ENCODE measurements around the gene GNA14.

The GNA14 gene

GRCh38 chr9:77562019-77562748 is 85.9 kb downstream of the GNA14 start:
- no peak overlapping the region for H3K27ac ChIP-seq

GRCh38 chr9:77561331-77562018 is 86.6 kb downstream of the GNA14 start:
- H3K27ac ChIP-seq = no peak overlapping the region
- TF ChIP-seq CTCF (conservative IDR thresholded peaks at IDR 0.05) = no peak

More at GRCh38 chr9:77562019-77562748, 85.9 kb downstream of the GNA14 start:
- TF ChIP-seq CTCF (conservative IDR thresholded peaks at IDR 0.05) = no peak

GRCh38 chr9:77556396-77556795 is 91.7 kb downstream of the GNA14 start:
- no peak overlapping the region for H3K27ac ChIP-seq
- TF ChIP-seq CTCF (conservative IDR thresholded peaks at IDR 0.05) = no peak

- TF ChIP-seq CTCF (conservative IDR thresholded peaks at IDR 0.05) = no peak
- H3K27ac ChIP-seq = no peak overlapping the region
Observed at GRCh38 chr9:77554586-77555105, 93.5 kb downstream of the GNA14 start.

GRCh38 chr9:77547106-77547730 is 100.9 kb downstream of the GNA14 start:
- TF ChIP-seq CTCF (conservative IDR thresholded peaks at IDR 0.05) = no peak
- no peak overlapping the region for H3K27ac ChIP-seq

- TF ChIP-seq CTCF (conservative IDR thresholded peaks at IDR 0.05) = no peak
Observed at GRCh38 chr9:77546376-77546950, 101.7 kb downstream of the GNA14 start.

GRCh38 chr9:77544546-77544945 is 103.6 kb downstream of the GNA14 start:
- no peak for TF ChIP-seq CTCF (conservative IDR thresholded peaks at IDR 0.05)
- H3K27ac ChIP-seq = no peak overlapping the region

More at GRCh38 chr9:77546376-77546950, 101.7 kb downstream of the GNA14 start:
- no peak overlapping the region for H3K27ac ChIP-seq
